Measurements from ENCODE around the gene EHBP1.
"Not testable (repeated sequence)": the region's sequence is repeated elsewhere in the genome, so short reads cannot be mapped to it uniquely, and the experiment has no call there.

EHBP1 gene

GRCh38 chr2:63073994-63074393 lies 368.5 kb downstream of the EHBP1 start:
- H4K20me1 ChIP-seq (ENCODE audit: insufficient read depth, low read length): no peaks in the 10 kb centered on the region
- TF ChIP-seq CTCF (IDR thresholded peaks at IDR 0.05; ENCODE audit: low read length) (no peak), EZH2 (IDR thresholded peaks at IDR 0.05; ENCODE audit: borderline replicate concordance, low read length) (no peak)
- no peak overlapping the region for H2AFZ ChIP-seq (ENCODE audit: low read length)
- H3K4me1 ChIP-seq (ENCODE audit: insufficient read depth, low read length, severe bottlenecking): peaks cover 14% of the 10 kb centered on the region
- no peaks in the 10 kb centered on the region for H3K79me2 ChIP-seq (ENCODE audit: insufficient read depth, low read length)
- H3K4me2 ChIP-seq (ENCODE audit: low read length): no peak overlapping the region
- no peak overlapping the region for H3K9ac ChIP-seq (ENCODE audit: low read length)
- H3K27me3 ChIP-seq (ENCODE audit: insufficient read depth, low read length): no peaks in the 10 kb centered on the region
- no peak overlapping the region for H3K4me3 ChIP-seq (ENCODE audit: low read depth, low read length, poor library complexity, severe bottlenecking)
- H3K9me2 ChIP-seq (ENCODE audit: low read depth, low read length): no peaks in the 10 kb centered on the region
- H3K36me3 ChIP-seq (ENCODE audit: insufficient read depth, low read length): no peaks in the 10 kb centered on the region
- H3K27ac ChIP-seq (ENCODE audit: low read depth, low read length, poor library complexity, severe bottlenecking): no peak overlapping the region
- H3F3A ChIP-seq (ENCODE audit: insufficient read depth, low read length): no peaks in the 10 kb centered on the region
- H3K9me3 ChIP-seq (ENCODE audit: low read length): no peaks in the 10 kb centered on the region

- not testable (repeated sequence) for H3K9me3 ChIP-seq (ENCODE audit: low read length); H3K9me2 ChIP-seq (ENCODE audit: low read depth, low read length); H3K4me3 ChIP-seq (ENCODE audit: low read depth, low read length, poor library complexity, severe bottlenecking); H3K27me3 ChIP-seq (ENCODE audit: insufficient read depth, low read length); H3K4me2 ChIP-seq (ENCODE audit: low read length); H3K27ac ChIP-seq (ENCODE audit: low read depth, low read length, poor library complexity, severe bottlenecking); H3K36me3 ChIP-seq (ENCODE audit: insufficient read depth, low read length); H3K9ac ChIP-seq (ENCODE audit: low read length); H3F3A ChIP-seq (ENCODE audit: insufficient read depth, low read length); H4K20me1 ChIP-seq (ENCODE audit: insufficient read depth, low read length); H2AFZ ChIP-seq (ENCODE audit: low read length); H3K79me2 ChIP-seq (ENCODE audit: insufficient read depth, low read length)
- peaks cover 14% of the 10 kb centered on the region for H3K4me1 ChIP-seq (ENCODE audit: insufficient read depth, low read length, severe bottlenecking)
These were observed 368.9 kb downstream of the EHBP1 start for GRCh38 chr2:63074399-63074798.

GRCh38 chr2:63078852-63079606 lies 373.5 kb downstream of the EHBP1 start:
- Histone ChIP-seq H3K9me2 (ENCODE audit: low read depth, low read length) (no peaks in the 10 kb centered on the region), H3K4me3 (ENCODE audit: low read depth, low read length, poor library complexity, severe bottlenecking) (no peak overlapping the region), H3F3A (ENCODE audit: insufficient read depth, low read length) (no peaks in the 10 kb centered on the region), H4K20me1 (ENCODE audit: insufficient read depth, low read length) (no peaks in the 10 kb centered on the region), H2AFZ (ENCODE audit: low read length) (no peak overlapping the region), H3K27me3 (ENCODE audit: insufficient read depth, low read length) (no peaks in the 10 kb centered on the region), H3K9me3 (ENCODE audit: low read length) (no peaks in the 10 kb centered on the region), H3K27ac (ENCODE audit: low read depth, low read length, poor library complexity, severe bottlenecking) (no peak overlapping the region), H3K4me2 (ENCODE audit: low read length) (no peak overlapping the region), H3K9ac (ENCODE audit: low read length) (no peak overlapping the region), H3K4me1 (ENCODE audit: insufficient read depth, low read length, severe bottlenecking) (peaks cover 18% of the 10 kb centered on the region), H3K36me3 (ENCODE audit: insufficient read depth, low read length) (no peaks in the 10 kb centered on the region), H3K79me2 (ENCODE audit: insufficient read depth, low read length) (no peaks in the 10 kb centered on the region)
- TF ChIP-seq CTCF (IDR thresholded peaks at IDR 0.05; ENCODE audit: low read length): peak; percentile 92
- TF ChIP-seq EZH2 (IDR thresholded peaks at IDR 0.05; ENCODE audit: borderline replicate concordance, low read length): no peak

GRCh38 chr2:63081404-63081803 lies 375.9 kb downstream of the EHBP1 start:
- no peaks in the 10 kb centered on the region for H3K9me2 ChIP-seq (ENCODE audit: low read depth, low read length)
- H3F3A ChIP-seq (ENCODE audit: insufficient read depth, low read length): no peaks in the 10 kb centered on the region
- no peak for TF ChIP-seq EZH2 (IDR thresholded peaks at IDR 0.05; ENCODE audit: borderline replicate concordance, low read length)
- TF ChIP-seq CTCF (IDR thresholded peaks at IDR 0.05; ENCODE audit: low read length): no peak
- H3K36me3 ChIP-seq (ENCODE audit: insufficient read depth, low read length): no peaks in the 10 kb centered on the region
- no peak overlapping the region for H3K27ac ChIP-seq (ENCODE audit: low read depth, low read length, poor library complexity, severe bottlenecking)
- H3K27me3 ChIP-seq (ENCODE audit: insufficient read depth, low read length): no peaks in the 10 kb centered on the region
- no peaks in the 10 kb centered on the region for H3K9me3 ChIP-seq (ENCODE audit: low read length)
- H3K4me1 ChIP-seq (ENCODE audit: insufficient read depth, low read length, severe bottlenecking): peaks cover 4% of the 10 kb centered on the region
- no peak overlapping the region for H3K9ac ChIP-seq (ENCODE audit: low read length)
- H4K20me1 ChIP-seq (ENCODE audit: insufficient read depth, low read length): no peaks in the 10 kb centered on the region
- H3K4me2 ChIP-seq (ENCODE audit: low read length): no peak overlapping the region
- no peak overlapping the region for H3K4me3 ChIP-seq (ENCODE audit: low read depth, low read length, poor library complexity, severe bottlenecking)
- H2AFZ ChIP-seq (ENCODE audit: low read length): no peak overlapping the region
- H3K79me2 ChIP-seq (ENCODE audit: insufficient read depth, low read length): no peaks in the 10 kb centered on the region
